Pericardium fibroblast (primary cell): ENCODE measurements around the gene PCIF1. TPM values are rescaled to one million over a fixed set of nuclear protein-coding genes. Genes with fewer than 3 reads are reported as not detected.

Source experiments
- total RNA-seq: library from RNA; depleted of rRNA; stranded (reverse); fragments of >200 nt; gene quantifications from 2 replicates; pipeline ENCODE4 v1.2.3, GENCODE V29; 2015

The PCIF1 gene
- 11.6 and 16.3 TPM in 2 replicates for total RNA-seq

GRCh38 chr20:45934586-45935415 is at the start of gene PCIF1:
Gene PCIF1, plus strand, starts transcription at chr20:45934683. Its CDS starts 4,317 bp downstream, at chr20:45939000.

GRCh38 chr20:45887346-45887715 is 47.2 kb upstream of the PCIF1 start, which contains the start of gene SPATA25:
Gene SPATA25, minus strand, starts transcription at chr20:45887622. Its CDS starts 32 bp downstream, at chr20:45887590.

GRCh38 chr20:45890985-45891983 is 43.2 kb upstream of the PCIF1 start, which contains the start of the genes CTSA and NEURL2:
Gene CTSA, plus strand, starts transcription at chr20:45891335. Its CDS starts 234 bp downstream, at chr20:45891569.
Gene NEURL2, minus strand, starts transcription at chr20:45891208. Its CDS starts 217 bp downstream, at chr20:45890991.

GRCh38 chr20:45911486-45912343 is 22.8 kb upstream of the PCIF1 start, which contains the start of gene PLTP:
Gene PLTP, minus strand, starts transcription at chr20:45912155. Its CDS starts 703 bp downstream, at chr20:45911452.

GRCh38 chr20:45971675-45972499 is 37.4 kb downstream of the PCIF1 start, which contains the start of gene ZNF335:
Gene ZNF335, minus strand, starts transcription at chr20:45972203. Its CDS starts 793 bp downstream, at chr20:45971410.

Other genes starting within 250 kb of the PCIF1 start
- gene WFDC13, start 232.6 kb upstream of the PCIF1 start, total RNA-seq, result not detected in 2 replicates
- not detected in 2 replicates for gene WFDC10B, start 229.7 kb upstream of the PCIF1 start, total RNA-seq
- not detected in 2 replicates for gene SPINT4, start 212.3 kb upstream of the PCIF1 start, total RNA-seq
- 1.7 TPM in 1 of 2 replicates, not detected in the other for gene WFDC3, start 142.8 kb upstream of the PCIF1 start, total RNA-seq
- gene DNTTIP1, start 142.7 kb upstream of the PCIF1 start, total RNA-seq, result 26.6 and 27.2 TPM in 2 replicates
- gene UBE2C, start 122.0 kb upstream of the PCIF1 start, total RNA-seq, result 6.1 and 7.2 TPM in 2 replicates
- 1.1 and 12.2 TPM in 2 replicates for gene TNNC2, start 107.4 kb upstream of the PCIF1 start, total RNA-seq
- 69.8 and 74.2 TPM in 2 replicates for gene SNX21, start 100.9 kb upstream of the PCIF1 start, total RNA-seq
- 31.3 and 31.7 TPM in 2 replicates for gene ACOT8, start 77.3 kb upstream of the PCIF1 start, total RNA-seq
- 2.1 and 3.9 TPM in 2 replicates for gene ZSWIM3, start 77.1 kb upstream of the PCIF1 start, total RNA-seq
- 10.2 and 10.3 TPM in 2 replicates for gene ZSWIM1, start 53.5 kb upstream of the PCIF1 start, total RNA-seq
- 1.0 and 1.6 TPM in 2 replicates for gene SPATA25, start 47.1 kb upstream of the PCIF1 start, total RNA-seq
- 3.6 and 4.9 TPM in 2 replicates for gene NEURL2, start 43.5 kb upstream of the PCIF1 start, total RNA-seq
- gene CTSA, start 43.3 kb upstream of the PCIF1 start, total RNA-seq, result 130 and 166 TPM in 2 replicates
- 216 and 217 TPM in 2 replicates for gene PLTP, start 22.5 kb upstream of the PCIF1 start, total RNA-seq
- gene ZNF335, start 37.5 kb downstream of the PCIF1 start, total RNA-seq, result 8.8 and 11.2 TPM in 2 replicates
- not detected in 2 replicates for gene MMP9, start 74.2 kb downstream of the PCIF1 start, total RNA-seq
- gene SLC12A5, start 94.5 kb downstream of the PCIF1 start, total RNA-seq, result 0.51 TPM in 1 of 2 replicates, not detected in the other
- gene NCOA5, start 155.3 kb downstream of the PCIF1 start, total RNA-seq, result 15.6 and 17.6 TPM in 2 replicates
- gene CD40, start 183.6 kb downstream of the PCIF1 start, total RNA-seq, result 3.3 and 9.2 TPM in 2 replicates